Left ventricle myocardium inferior (tissue), 1 donor: ENCODE measurements around the gene CCDC167. TPM values are rescaled to one million over a fixed set of nuclear protein-coding genes. Genes with fewer than 3 reads are reported as not detected.

Experiments
- DNase-seq: peaks from one replicate; pipeline ENCODE4 v3.0.0-alpha.2; 2020
- H3K27ac ChIP-seq: fragments of 200-600 bp; replicated peaks from 2 replicates; pipeline ENCODE4 v1.8.0; 2021
- H3K27me3 ChIP-seq: fragments of 200-600 bp; 2 replicates; pipeline ENCODE4 v1.8.0; 2021; ENCODE audit warnings: low read depth
- H3K36me3 ChIP-seq: fragments of 200-600 bp; 2 replicates; pipeline ENCODE4 v1.8.0; 2021
- H3K4me1 ChIP-seq: fragments of 200-600 bp; 2 replicates; pipeline ENCODE4 v1.8.0; 2021
- H3K4me3 ChIP-seq: fragments of 200-600 bp; 2 replicates; pipeline ENCODE4 v1.8.0; 2021; ENCODE audit warnings: mild to moderate bottlenecking, moderate library complexity
- H3K9me3 ChIP-seq: fragments of 200-600 bp; replicated peaks from 2 replicates; pipeline ENCODE4 v1.8.0; 2021
- CTCF ChIP-seq: fragments of 200-600 bp; IDR thresholded peaks from 2 replicates; pipeline ENCODE4 v1.8.0; 2021; ENCODE audit warnings: antibody characterized with exemption, mild to moderate bottlenecking, borderline replicate concordance
- intact Hi-C: fragments of 100-400 bp; cut with micrococcal nuclease; formaldehyde crosslinking; loops from one replicate; pipeline ENCODE4 v1.11.0; 2022
- total RNA-seq: library from RNA; stranded (reverse); fragmentation: NEBNext Ultra II Directional; extraction: Animal tissue kit (Norgen Biotek cat#: 25700); gene quantifications from one replicate; pipeline ENCODE4 v1.2.1, GENCODE V29; 2021
- donor health status: DM: no; HTN: yes; CAD: no; lungs with severe emphysema.

CCDC167 gene
- total RNA-seq, 1 donor from 2014 or later = 28.1 TPM

DNA sequence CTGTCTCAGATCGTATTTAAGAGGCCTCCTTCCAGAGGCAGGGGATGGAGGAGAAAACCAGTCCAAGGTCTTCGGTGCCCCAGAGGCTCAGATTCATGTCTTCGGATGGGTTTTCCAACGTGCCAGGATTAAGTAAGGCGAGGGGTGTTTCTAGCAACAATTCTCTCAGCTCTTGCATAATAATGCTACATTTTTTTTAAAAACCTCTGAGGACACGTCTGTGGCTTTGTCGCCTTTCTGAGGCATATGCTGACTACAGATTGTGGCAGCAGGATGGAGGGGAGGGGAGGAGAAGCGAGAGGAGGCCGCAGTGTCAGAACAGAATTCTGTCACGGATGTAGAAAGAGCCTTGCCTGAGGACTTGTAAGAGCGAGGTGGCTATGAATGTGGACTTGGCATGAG is 17.7 kb upstream of the CCDC167 start:
- H3K9me3 ChIP-seq = peaks cover 3% of the 10 kb centered on the region
- TF ChIP-seq CTCF = no peak
- peaks cover 10% of the 10 kb centered on the region for H3K4me1 ChIP-seq
- no peak for DNase-seq
- intact Hi-C loops = no loop called here
- no peaks in the 10 kb centered on the region for H3K36me3 ChIP-seq
- peaks cover 57% of the 10 kb centered on the region for H3K27me3 ChIP-seq
- no peak overlapping the region for H3K27ac ChIP-seq
- H3K4me3 ChIP-seq = no peak overlapping the region

- Histone ChIP-seq H3K9me3 (peaks cover 3% of the 10 kb centered on the region), H3K4me1 (peaks cover 10% of the 10 kb centered on the region), H3K27me3 (peaks cover 57% of the 10 kb centered on the region), H3K27ac (no peak overlapping the region), H3K36me3 (no peaks in the 10 kb centered on the region), H3K4me3 (no peak overlapping the region)
- no peak for TF ChIP-seq CTCF
- intact Hi-C loops = no loop called here
- DNase-seq = no peak
Observed at GRCh38 chr6:37516920-37517405, 17.3 kb upstream of the CCDC167 start.

DNA sequence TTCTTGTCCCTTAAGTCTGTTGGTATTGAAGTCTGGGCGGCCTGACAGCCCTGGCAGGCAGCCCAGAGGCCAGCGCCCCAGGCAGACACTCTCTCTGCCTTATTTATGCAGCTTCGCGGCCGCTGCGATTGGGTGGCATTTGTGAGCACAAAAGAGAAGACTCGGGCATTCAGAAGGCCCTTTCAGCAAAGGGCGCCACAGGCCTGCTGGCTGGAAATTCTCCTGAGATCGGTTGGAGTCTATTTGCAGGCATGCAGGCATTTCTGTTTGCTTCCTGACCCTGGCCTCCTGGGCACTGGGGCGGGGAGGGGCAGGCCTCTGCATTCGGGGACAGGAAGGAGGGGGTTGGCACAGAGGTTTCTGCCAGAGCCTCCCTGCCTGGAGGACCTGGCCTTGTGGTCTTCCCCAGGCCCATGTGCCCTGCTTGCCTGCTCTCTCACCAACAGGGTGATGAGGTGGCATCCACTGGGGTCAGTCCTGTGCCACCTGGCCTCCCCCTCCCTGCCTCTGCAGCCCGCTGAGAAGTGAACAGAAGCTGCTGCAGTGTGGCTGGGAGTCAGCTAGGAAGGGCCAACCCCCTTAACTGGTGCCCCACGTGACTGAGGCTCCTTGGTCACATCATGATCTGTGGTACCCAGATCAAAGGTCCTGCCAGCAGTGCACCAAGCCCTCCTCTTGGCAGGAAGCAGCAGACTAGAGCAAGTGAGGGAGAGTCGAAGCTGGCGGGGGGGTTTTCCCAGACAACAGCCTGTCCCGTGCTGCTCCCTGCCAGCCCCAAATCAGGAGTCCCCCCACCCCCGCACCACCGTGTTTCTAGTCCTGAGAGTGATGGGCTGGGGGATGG is 16.6 kb upstream of the CCDC167 start:
- intact Hi-C loops = no loop called here
- H3K4me1 ChIP-seq = peaks cover 10% of the 10 kb centered on the region
- no peaks in the 10 kb centered on the region for H3K36me3 ChIP-seq
- no peak overlapping the region for H3K4me3 ChIP-seq
- peaks cover 3% of the 10 kb centered on the region for H3K9me3 ChIP-seq
- no peak for TF ChIP-seq CTCF
- peak overlapping the region; percentile 59 for H3K27ac ChIP-seq
- DNase-seq = peak; percentile 31
- peaks cover 57% of the 10 kb centered on the region for H3K27me3 ChIP-seq

DNA sequence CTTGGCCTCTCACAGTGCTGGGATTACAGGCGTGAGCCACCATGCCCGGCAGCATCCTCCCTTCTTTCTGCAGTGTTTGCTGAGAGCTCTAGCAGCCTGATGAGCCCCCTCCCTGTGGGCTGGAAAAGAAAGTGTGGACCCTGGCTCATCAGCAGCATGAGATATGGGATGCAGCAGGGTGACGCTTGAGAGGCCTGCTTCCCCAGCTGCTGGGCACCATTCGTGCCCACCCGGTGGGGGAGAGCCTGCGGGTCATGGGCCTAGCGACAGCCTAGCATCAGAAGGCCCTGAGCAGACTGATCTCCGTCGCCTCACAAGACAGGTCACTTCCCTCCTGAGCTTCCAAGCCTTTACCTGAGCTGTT is 16.0 kb upstream of the CCDC167 start:
- Histone ChIP-seq H3K4me1 (peaks cover 10% of the 10 kb centered on the region), H3K36me3 (no peaks in the 10 kb centered on the region), H3K4me3 (no peak overlapping the region), H3K27me3 (peaks cover 57% of the 10 kb centered on the region), H3K9me3 (peaks cover 3% of the 10 kb centered on the region), H3K27ac (peak overlapping the region; percentile 59)
- intact Hi-C loops = no loop called here
- no peak for DNase-seq
- no peak for TF ChIP-seq CTCF

DNA sequence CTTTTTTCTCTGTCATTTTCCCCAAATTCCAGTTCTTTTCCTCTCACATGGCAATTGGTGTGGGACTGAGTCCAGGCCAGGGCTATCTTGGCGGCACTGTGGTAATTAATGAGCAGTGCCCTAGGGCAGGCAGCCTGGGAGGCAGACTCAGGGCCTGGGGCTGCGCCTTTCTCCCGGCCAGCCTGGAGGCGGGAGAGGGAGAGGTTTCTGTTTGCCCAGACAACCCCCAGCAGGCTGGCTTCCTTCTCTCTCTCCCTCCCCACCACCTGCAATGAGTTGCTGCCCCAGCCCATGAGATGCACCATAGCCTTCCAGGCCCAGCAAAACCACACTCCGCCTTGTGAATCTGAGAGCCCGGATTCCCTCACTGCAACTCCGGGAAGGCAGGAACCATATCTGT is 15.1 kb upstream of the CCDC167 start:
- intact Hi-C loops = no loop called here
- Histone ChIP-seq H3K27me3 (peaks cover 54% of the 10 kb centered on the region), H3K9me3 (peaks cover 3% of the 10 kb centered on the region), H3K27ac (no peak overlapping the region), H3K4me3 (no peak overlapping the region), H3K36me3 (no peaks in the 10 kb centered on the region), H3K4me1 (peaks cover 10% of the 10 kb centered on the region)
- TF ChIP-seq CTCF = no peak
- DNase-seq = no peak
